GM21576 (cell line): ENCODE data around the gene PRSS53.

ENCODE experiments used
- ATAC-seq: cut with Tn5 transposase; IDR thresholded peaks from one replicate; pipeline ENCODE4 v1.9.1; 2021; ENCODE audit warnings: mild to moderate bottlenecking, moderate library complexity; ENCODE audit not compliant: unreplicated experiment

The PRSS53 gene

DNA sequence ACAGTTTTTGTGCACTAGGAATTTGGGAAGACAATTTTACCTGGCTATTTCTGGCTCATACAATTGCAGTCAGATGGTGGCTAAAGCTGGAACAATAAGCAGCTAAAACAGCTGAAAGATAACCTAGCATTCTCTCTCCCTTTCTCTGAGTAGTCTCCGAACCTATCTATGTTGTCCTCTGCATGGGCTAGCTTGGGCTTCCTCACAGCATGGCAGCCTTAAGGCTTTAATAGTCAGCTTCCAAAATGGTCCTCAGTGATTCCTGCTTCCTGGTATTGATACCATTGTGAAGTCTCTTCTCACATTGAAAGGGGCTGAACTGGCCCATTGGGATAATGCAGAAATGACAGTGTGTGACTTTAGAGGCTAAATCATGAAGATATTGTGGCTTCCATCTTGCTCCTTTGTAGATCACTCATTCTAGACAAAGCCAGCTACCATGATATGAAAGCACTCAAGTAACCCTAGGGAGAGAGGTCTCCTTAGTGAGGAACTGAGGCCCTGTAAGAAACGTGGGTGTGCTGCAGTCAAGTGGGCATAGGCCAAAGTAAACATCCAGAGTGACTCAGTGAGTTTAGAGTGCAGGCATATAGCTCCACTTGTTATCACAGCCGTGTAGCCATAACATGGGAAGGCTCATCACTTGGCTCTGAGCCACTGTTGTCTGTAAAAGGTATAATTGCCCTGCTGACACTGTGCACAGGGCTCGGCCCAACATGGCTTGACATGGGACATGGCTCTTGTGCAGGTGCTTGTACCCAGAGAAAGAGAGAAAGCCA, 11.3 kb upstream of the PRSS53 start:
- no peak for ATAC-seq

DNA sequence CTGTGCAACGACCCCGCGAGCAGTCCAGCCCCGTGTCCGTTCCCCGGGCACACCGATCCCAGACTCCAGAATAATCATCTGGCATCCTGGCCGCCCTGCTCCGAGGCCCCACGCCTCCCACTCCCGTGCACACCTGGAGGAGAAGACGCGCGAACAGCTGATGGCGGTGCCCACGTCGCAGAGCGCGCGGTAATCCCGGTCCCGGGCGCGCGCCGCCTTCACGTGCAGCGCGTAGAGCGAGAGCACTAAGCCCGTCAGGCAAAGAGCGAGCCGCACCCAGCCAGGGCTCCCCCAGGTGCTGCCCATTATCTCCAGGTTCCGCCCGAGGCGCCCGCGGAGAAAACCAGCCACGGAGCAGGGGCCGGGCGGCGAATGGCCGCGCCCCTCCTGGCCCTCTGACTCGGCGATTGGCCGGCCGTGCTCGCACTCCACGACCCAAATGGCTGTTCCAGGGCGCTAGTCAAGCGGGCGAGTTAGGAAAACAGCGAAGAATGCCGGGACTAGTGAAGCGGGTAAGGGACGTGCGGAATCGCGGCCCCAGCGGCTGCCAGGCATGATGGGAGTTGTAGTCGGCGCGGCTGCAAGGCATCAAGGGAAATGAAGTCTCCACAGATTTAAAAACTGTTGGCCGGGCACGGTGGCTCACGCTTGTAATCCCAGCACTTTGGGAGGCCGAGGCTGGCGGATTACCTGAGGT, 5.8 kb upstream of the PRSS53 start, which contains the start of gene VKORC1:
Gene VKORC1, minus strand, starts transcription at position 374 of the 697 bp plus-strand sequence. Its CDS starts 68 bp downstream, at position 306.
- ATAC-seq, result peak; percentile 78

DNA sequence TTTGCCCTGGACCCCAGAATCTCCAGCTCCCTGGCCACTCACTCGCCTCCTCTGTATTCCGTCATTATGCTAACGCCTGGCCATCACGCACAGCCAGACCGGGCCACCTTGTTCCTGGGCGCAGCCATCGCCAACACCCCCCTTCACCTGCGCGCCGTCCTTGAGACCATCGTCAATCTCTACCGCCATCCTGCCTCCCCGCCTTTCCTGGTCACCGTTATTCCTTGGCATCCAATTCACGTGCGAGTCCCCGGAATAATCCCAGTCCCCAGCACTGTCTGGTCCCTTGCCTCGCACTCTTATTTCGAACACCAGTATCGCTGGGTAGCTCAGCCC, 5.3 kb upstream of the PRSS53 start:
- no peak for ATAC-seq

DNA sequence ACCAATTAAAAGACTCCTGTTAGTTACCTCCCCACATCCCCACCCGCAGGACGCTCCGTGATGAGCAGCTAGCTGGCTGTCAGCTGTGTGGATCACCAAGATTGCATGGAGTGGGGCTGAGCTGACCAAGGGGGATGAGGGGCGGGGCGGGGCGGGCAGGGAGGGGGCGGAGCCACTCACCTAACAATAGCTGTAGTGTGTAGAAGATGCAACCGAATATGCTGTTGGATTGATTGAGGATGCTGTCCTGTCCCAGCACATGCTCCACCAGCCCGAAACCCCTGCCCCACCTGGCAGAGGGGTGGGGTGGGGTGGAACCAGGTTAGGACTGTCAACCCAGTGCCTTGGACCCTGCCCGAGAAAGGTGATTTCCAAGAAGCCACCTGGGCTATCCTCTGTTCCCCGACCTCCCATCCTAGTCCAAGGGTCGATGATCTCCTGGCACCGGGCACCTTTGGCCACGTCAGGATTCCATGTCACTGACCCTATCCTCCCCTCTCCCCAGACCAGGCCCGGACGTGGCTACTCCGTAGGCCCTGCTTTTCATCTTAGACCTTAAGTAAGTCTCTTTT, 4.5 kb upstream of the PRSS53 start:
- no peak for ATAC-seq

DNA sequence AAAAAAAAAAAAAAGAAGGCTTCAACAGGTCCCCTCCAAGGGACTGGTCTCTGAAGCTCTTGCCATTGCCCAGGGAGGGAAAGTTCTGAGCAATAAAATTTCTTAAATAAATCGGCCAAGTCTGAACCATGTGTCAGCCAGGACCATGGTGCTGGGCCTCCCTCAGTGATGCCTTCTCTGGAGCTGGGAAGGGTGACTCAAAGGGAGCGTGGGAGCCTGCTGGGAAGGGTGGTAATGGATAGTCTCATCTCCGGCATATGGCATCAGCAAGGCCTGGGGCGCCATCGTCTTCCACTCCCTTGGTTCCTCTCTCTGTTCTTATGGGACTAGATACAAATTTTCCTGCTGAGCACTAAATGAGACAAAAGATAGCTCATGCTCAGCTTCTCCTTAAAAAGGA, 3.6 kb upstream of the PRSS53 start:
- ATAC-seq, result no peak

DNA sequence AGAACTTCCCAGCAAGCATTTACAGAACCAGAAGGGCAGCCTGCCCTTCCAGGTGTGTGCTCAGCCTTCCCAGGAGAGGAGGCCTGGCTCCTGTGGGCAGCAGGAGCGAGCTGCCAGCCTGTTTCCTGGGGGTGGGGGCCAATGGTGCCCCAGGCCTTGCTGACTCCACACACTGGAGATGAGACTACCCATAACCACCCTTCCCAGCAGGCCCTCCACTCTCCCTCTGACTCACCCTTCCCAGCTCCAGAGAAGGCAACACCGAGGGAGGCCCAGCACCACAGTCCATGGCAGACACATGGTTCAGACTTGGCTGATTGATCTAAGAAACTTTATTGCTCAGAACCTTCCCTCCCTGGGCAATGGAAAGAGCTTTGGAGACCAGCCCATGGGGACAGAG, 1.8 kb upstream of the PRSS53 start:
- no peak for ATAC-seq

DNA sequence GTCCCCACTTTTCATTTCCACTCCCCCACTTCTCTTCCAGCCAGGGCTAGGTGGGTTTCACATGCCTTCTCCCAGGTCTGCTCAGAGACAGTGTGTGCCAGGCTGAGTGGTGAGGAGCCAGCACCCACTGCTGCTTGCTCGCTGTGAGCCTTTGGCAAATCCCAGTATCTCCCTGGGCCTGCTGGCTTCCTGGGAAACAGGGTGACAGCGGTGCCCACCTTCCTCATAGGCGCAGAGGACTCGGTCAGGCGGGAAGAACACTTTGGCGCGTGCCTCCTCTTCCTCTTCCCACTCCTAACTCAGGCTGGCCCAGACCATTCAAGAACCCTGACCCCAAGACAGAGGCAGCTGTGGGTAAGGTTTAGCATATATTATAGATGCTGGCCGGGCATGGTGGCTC, 456 bp upstream of the PRSS53 start:
- ATAC-seq, result no peak

DNA sequence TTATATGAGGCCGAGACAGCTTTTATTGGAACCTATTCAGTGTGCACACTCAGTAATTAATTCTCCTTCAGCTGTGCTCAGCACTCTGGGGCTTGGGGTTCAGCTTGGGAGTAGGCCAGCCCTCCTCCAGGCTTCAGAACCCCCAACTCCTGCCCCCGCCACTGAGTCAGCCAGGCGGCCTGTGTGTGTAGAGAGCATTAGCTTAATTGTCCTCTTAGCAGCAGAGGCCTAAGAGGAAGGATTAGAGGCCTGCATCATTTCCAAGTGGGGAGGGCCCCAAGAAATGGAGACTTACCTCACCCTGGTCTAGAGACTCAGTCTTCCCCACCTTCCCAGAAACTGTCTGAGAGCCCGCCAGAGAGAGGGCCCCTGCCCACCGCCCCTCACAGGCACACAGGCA, 772 bp downstream of the PRSS53 start:
- no peak for ATAC-seq

DNA sequence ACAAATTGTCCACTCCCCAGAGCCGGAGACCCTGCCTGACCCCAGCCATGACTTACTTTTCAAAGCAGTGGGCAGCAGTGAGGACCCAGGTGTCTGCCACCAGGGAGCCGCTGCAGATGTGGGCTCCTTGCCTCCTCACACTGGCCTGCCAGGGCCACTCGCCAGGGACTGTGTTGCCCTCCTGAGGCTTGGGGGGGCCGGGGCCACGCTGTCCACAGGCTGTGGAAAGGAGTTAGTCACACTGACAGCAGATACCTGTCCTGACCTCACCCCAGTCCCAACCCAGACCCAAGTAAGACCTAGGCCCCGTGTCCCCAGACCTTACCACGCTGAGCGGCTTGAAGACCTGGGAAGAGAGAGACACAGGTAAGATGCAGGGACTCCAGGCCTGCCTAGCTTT, 1.3 kb downstream of the PRSS53 start:
- ATAC-seq, result no peak

DNA sequence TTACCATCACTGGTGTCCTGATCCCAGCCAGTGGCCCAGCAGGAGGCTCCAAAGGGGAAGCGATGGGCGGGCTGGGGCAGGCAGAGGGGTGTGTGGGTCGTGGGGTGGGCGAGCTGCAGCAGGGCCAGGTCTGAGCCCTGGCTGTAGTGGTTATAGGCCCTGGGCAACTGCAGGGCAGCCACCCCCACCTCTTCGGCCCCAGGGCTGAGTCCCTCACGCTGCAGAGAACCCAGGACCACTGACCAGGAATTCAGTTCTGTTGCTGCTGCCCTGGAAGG, 2.2 kb downstream of the PRSS53 start:
- no peak for ATAC-seq

DNA sequence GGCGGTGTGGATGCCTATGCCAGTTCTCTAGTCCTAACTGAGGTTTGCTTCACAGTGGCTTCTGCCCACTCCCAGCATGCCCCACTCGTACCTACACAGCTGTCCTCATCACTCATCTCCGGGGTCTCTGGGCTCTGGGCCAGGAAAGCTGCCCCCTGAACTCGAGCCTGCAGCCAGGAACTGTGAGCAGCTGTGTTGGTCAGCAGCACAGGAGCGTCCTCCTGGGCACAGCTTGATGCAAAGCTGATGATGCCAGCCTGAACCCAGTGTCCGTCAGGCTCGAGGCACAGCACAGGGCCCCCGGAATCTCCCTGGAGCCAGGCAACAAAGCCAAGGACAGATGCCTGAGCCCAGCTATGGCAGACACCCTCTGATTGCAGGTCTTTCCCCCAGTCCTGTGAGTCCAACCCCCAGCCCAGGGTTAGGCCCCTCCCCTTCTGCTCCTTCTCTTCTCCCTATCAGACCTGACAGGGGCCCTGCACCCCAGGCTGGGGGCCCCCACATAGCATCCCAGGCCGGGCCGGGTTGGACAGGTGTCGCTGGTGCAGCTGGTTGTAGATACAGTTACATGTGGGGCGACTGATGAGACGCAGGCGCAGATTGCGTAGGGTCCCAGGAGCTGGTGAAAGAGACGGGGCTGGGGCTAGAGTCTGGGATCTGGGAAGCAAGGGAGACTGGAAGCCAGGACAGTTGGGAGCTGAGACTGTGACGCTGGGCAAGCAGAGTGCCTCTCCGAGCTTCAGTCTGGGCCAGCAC, 2.7 kb downstream of the PRSS53 start:
- no peak for ATAC-seq

DNA sequence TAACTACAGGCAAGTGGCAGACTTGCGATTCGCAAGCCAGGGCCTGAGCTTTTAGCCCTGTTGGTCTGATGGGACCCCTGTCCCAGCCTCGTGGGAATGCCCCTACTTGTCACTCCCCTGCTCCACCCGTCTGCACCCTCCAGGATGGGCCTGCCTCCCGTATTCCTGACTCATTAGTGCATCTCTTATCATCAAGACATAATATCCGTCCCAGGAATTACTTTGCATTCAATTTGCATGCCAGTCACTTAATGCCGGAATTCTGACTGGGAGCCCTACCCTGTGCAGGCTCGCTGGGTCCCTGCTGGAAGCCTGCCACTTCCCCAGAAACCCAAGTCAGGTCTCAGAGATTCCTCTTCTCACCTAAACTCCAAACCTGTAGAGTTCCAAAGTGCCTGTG, 3.3 kb downstream of the PRSS53 start:
- no peak for ATAC-seq

DNA sequence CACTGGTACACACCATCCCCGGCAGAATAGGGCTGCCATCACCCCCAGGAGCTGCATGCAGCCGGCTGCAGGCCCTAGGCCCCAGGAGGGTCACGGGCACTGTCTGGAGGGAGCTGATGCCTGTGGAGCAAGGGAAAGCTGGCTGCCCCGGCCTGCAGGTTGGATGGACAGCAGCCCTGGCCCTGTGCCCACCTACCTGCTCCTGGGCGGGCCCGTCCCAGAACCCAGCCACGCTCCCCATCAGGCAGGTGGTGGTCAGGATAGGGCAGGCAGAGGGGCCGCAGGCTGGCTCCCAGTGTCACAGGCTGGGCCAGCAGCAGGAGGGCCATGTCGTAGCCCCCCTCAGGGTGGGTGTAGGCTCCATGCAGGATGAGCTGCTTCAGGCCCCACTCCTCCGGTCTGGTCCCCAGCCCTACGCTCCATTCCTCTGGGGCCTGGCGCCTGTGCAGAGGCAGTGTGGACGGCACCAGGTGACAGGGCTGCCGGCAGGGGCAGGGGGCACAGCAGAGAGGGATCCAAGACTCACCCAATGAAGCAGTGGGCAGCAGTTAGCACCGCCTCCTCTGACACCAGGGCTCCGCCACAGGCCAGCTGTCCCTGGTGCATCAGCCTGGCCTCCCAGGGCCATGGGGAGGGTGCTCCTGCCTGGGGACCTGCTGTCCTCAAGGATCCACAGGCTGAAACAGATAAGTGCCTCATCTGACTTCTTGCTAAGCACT, 4.0 kb downstream of the PRSS53 start:
- no peak for ATAC-seq

DNA sequence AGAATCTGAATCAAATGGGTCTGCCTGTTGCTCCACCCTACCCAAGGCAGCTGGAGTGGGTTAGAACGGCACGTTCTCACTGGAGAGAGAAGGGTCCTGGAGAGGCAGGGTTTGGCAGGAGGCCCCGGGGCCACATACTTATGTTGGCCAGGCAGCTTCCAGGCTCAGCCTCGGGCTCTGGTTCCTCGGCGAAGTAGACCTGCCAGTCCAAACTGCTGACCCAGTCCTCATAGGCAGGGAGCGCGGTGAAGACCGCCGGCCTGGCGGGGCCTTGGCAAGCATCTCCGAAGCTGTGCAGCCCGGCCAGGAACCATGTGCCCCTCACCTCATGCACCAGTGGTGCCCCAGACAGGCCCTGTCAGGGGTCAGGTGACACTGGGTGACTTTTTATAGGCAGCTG, 4.8 kb downstream of the PRSS53 start:
- ATAC-seq, result no peak

DNA sequence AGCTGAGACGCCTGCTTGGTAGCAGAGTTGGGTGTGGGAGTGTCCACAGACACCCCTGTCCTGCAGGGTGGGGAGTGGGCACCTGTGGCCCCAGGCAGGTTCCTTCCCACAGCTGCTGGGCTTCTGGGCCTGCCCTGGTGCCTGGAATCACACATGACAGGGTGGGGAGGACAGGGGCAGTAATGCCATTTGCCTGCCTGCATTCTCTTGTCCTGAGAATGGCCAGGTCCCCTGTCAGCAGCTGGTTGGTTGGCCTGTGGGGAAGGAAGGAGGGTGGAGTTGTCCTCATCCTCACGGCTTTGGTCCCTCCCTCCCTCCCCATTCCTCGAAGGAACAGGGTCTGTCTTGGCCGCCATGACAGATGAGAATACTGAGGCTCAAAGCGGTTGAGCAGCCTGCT, 5.2 kb downstream of the PRSS53 start:
- ATAC-seq, result no peak

DNA sequence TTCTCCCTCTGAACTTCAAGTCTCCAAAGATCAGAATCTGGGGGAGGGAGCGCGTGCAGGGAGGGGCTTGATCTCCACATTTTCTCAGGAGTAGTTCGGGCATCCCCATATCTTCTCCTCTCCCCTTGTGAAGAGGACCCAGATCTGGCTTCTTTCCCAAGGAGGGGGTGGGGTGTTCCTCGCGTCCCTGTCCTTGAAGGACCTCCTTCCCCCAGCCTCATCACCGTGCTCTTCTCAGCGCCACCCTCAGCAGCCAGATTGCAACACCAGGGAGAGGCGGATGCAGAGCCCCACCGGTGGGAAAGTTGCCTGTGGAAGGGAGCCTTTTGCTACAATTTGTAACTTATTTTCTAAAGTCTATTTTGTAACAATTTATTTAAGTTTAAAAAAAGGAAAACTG, 5.7 kb downstream of the PRSS53 start:
- ATAC-seq, result no peak

DNA sequence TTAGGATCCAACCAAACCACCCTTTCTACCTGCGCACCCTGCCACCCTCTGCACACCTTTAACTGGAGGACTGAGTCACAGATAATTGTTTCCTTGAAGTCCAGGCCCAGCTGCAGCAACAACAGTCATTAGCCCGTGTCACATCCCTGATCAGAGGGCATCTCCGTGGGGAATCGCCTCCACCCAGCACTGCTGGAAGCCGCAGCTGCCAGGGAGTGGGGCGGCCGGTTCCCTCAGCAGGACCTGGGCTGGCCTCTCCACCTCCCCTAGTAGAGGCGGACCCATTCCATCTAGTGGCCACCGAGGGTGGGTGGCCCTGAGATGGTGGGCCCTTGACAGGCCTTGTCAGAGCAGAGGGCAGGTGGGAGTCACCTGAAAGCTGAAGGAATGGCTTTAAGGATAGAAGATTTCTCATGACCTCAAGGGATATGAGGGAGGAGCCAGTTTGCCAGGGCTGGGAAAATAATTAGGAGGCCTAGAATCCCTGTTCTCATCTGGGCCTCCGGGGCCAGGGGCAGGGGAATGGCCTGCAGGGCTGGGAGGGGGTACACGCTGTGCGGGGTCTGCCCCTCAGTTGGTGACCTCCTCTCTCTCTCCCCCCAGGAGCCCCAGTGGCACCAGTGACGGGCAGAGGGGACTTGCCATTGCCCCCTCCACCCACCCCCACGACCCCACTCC, 6.2 kb downstream of the PRSS53 start:
- ATAC-seq, result no peak

DNA sequence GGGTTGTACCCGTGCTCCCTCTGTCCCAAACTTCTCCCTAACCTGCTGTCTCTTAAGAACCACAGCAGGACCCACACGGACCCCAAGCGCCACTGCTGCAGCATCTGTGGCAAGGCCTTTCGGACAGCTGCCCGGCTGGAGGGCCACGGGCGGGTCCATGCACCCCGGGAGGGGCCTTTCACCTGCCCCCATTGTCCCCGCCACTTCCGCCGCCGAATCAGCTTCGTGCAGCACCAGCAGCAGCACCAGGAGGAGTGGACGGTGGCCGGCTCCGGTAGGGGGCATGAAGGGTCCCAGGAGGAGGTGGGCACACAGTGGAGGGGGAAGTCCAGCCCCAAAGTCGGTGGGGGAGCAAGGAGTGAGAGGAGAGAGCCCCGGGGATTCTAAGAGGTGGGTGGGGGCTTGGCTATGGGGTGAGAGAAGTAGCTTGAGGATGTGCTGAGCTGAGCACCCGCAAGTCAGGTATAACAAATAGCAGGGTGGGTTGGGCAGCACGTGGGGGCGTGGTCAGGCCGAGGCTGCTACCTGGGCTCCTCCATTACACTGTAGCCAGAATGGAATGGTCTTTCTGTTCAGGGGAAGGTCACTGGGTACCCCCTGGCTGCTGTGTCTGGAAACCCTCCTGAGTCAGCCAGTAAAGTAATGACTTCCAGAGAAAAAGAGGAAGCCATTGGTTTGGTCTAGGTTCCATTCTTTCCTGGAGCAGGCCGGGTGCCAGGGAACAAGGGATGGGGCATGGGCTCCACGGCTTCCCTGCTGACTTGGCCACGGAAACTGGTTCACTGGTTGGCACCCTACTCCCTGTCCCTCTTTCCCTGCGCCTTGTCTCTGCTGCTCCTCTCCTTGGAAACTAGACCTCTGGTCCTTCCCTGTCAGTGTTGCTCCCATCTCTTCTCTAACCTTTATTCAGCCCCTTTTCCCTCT, 7.1 kb downstream of the PRSS53 start:
- no peak for ATAC-seq

DNA sequence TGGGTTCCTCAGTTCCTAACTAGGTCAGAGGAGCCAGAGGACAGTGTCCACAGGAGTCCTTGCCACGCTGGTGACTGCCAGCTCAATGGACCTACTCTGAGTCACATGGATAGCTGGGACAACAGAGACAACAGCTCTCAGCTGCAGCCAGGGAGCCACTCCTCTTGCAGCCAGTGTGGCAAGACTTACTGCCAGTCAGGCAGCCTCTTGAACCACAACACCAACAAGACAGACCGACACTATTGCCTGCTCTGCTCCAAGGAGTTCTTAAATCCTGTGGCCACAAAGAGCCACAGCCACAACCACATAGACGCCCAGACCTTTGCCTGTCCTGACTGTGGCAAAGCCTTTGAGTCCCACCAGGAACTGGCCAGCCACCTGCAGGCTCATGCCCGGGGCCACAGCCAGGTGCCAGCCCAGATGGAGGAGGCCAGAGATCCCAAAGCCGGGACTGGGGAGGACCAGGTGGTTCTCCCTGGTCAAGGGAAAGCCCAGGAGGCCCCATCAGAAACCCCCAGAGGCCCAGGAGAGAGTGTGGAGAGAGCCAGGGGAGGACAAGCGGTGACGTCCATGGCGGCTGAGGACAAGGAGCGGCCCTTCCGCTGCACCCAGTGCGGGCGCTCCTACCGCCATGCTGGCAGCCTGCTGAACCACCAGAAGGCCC, 7.9 kb downstream of the PRSS53 start:
- ATAC-seq, result no peak
